ENCODE measurements around the gene IER5L.
A peak's percentile ranks its signal among the peaks of the same experiment; 100 is the strongest.

The IER5L gene

DNA sequence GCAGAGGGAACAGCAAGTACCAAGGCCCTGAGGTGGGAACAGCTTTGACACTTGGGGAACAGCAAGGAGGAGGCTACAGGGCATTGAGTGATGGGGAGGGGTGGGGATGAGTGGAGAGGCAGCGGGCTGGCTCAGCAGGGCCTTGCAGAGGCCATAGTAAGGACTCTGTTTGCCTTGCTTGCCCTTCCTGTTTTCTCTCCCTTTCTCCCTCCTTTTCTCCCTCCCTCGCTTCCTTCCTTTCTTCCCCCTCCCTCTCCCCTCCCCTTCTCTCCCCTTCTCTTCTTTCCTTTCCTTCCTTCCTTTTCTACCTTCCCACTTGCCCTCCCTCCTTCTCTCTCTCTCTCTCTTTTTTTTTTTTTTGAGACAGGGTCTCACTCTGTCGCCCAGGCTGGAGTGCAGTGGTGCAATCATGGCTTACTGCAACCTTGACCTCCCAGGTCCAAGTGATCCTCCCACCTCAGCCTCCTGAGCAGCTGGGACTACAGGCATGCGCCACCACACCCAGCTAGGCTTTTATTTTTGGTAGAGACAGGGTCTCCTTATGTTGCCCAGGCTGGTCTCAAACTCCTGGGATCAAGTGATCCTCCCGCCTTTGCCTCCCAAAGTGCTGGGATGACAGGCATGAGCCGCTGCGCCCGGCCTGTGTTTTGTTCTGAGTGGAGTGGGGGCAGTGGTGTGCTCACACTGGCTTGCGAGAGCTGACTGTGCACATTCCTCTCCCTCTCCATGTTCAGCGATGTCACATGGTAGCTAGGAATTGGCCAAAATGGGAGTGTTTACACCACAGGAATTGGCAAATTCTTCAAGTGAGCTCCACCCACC, 17.1 kb downstream of the IER5L start:
- DNase-seq (ENCODE audit: low spot score) = peak; percentile 84

DNA sequence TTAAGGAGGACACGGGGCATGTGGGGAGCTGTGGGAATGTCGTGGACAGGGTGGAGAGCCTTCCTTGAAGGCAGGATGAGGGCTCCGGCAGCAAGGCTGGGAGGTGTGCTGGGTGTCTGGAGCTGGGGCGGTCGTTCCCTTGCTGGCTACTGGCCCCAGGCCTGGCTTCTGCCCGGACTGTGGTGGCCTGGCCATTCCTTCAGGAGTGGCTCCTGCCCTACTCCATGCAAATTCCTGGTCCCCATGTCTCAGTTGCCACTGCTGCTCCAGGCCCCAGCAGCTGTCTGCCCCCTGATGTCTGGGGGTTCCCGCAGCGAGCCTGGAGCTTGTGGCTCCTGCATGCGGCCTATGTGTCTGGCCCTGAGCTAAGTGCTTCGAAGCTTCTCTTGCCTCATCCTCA, 21.9 kb downstream of the IER5L start:
- no peak for DNase-seq (ENCODE audit: low spot score)

DNA sequence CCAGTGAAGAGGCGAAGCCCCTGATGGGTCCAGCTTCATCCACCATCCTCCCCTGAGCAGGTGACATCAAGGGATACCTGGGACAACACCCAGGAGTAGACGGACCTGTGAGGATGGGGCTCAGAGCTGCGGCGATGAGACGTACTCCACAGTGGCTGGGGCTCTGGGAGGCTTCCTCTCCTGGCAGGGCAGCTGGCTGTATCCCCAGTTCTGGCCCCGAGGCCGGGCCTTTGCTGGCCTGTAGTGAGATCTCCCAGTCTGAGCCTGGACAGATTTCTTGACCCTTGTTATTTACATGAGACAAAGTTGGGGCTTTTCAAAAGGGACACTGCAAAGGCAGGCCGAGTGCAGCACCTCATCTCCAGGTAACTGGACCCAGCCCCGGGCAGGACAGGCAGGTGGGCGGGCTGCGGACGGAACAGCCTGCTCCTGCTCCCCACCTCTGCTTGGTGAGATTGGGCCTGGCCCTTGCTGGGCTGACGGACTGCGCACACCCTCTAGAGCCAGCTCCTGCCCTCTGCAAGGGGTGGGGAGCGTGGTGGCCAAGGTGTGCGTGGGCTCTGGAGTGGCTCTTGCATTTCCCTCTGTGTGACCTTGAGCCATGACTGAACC, 23.1 kb downstream of the IER5L start:
- DNase-seq (ENCODE audit: low spot score) = no peak

DNA sequence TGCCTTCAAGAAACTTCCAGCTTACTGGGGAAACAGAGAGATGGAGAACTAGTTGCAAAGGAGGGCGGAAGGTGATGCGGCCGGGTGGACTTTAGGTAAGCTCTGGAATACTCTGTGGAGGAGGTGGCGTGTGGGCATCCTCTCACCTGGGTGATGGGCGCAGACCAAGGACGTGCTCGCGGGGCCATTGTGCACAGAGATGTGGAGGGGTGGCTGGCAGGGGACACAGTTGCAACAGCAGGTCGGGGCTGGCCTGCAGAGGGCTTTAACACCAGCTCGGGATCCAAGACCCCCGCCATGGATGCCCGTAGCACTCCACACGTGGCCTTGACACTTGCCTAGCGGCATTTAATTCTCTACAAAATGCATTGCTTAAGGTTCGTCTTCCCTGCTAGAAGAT, 26.6 kb downstream of the IER5L start:
- DNase-seq (ENCODE audit: low spot score) = no peak

DNA sequence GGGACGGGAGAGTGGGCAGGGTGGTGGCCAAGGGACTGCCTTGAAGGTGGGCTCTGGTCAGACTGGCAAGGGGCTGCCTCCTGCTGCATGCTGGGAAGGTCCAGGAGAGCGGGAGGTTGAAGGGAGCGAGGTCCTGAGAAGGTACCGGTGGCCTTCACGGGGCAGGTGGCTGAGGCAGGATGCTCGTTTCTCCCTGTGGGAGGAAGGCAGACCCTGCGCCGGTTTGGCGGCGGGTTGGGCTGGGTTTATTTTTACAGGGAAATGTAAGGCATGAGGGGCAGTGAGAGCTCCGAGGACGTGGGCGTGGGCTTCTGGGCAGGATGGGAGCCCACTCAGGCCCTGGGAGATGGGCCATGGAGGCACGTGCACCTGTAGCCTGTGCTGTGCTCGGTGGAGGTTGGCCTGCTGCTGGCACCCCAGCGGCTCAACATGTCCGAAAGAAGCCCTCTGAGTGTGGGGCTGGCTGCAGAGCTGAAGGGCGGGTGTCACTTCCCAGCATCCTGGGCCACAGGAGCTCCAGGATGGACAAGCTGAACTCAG, 27.3 kb downstream of the IER5L start:
- DNase-seq (ENCODE audit: low spot score) = no peak

DNA sequence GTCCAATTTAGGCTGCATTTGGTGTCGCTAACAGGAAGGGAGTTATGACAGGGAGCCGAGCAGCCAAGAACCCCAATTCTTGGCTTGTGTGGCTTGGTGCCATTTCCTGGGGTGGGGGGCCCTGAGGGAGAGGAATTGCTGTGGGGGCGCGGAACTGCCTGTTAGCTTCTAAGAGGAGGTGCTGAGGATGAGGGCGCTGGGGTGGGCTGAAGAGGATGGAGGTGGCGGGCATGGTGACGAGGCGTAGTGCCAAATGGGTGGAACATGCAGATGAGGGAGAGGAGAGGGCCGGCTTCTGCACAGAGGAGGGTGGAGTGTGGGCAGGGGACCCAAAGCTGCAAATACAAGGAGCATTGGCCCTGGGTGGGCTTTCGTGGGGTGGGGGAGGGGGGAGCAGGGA, 27.9 kb downstream of the IER5L start:
- DNase-seq (ENCODE audit: low spot score) = no peak

DNA sequence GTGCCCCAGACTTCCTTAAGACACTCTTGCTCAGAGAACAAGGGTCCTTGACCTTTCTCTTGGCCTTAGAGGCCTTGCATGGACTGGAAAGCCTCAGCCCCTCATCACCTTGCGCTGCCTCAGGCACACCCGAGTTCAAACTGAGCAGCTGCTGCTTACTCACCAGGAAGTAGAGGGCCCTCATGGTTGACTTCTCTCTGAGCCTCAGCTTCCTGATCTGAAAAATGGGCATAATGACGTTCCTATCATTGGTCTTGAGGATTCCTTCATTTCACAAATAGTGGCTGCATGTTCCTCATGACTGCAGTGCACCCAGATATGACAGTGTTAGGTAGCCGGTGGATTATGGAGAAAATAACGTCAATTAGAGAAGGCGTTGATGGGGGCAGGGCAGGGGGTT, 28.6 kb downstream of the IER5L start:
- DNase-seq (ENCODE audit: low spot score) = no peak

DNA sequence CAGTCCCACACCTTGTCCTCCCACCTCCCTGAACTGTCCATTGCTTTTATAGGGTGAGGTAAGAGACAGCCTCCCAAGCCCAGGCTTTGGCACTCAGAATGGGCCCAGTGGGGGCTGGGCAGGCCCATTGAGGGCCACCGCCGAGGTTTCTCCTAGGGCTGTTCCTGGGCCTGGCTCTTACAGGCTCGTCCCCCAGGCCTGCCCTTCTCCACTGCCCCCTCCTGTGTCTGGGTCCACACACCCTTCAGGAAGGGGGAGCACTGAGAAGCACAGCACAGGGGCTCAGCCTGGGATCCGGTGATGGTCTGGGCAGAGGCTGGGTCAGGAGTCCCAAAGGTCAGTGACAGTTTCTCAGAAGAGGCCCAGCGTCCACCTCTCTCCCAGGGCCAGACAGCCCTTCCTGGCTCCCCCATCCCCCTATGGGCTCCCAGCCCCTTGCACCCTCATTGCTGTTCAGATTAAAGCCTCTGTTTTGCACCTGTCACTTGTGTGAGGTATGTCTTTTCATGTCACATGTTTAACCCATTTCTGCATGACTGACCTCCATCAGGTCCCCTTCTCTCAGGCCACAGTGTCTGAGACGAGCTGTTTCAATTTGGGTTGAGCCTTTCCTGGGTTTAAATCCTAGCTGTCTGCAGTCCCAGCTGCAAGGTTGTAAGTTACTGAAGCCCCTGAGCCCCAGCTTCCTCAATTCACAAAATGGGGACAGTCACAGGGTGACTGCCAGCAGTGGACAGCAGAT, 29.4 kb downstream of the IER5L start:
- DNase-seq (ENCODE audit: low spot score) = no peak

DNA sequence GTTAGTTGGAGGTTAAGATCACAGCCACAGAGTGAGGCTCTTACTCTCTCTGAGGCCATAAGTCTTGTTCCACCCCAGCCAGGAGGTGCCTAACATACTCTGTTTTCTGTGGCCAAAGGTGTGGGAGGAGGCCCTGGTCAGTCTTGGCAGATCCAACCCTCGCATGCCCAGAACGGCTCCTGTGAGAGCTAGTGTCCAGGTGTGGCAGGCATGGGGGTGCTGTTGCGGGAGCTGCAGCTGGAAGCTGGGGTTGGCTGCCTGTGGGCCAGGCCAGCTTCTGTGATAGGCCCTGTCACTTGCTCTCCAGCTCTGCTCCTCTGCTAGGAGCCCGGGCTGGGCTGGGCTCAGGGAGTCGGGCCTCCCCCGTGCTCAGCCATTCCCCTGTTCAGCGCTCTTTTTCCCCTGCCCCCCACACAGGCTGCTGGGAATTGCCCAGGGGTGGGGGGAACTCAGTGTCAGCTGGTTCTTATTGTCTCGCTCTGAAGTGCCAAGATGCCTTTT, 31.6 kb downstream of the IER5L start:
- DNase-seq (ENCODE audit: low spot score) = peak; percentile 41

DNA sequence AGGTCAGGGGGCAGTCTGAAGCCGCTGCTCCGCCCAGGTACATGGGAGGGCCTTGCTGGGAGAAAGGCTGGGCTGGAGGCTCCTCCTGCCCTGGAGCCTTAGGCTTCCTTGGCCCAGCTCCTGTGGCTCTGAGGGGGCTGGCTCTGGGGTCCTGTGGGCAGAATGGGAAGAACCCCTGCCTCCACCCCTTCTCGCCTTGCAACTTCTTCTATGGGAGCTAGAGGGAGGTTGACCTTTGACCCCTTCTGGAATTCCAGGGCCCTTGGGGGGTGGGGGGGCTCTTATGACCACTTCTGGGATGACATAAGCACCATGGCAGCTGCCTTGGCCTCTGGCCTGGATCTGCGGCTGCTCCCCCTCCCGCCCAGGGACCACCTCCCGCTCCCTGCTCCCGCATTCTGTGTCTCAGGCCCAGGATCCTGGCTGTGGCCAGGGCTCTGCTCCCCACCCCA, 32.2 kb downstream of the IER5L start:
- DNase-seq (ENCODE audit: low spot score) = peak; percentile 86

DNA sequence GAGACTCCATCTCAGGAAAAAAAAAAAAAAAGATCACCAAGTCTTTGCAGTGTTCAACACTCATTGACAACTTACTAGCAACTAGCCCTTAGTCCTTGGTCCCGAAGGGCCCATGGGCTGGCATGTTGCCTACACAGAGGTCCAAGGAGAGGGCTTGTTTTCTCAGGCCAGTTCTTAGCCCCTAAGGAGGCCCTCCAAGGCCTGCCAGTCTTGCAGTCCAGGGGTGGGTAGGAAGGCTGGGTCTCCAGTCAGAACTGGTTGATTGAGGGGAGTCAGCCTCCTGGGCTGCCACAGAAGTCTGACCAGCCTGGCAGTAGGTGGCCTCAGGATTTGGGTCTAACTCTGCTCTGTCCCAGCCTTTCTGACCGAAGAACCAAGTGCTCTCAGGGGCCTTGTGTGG, 32.7 kb downstream of the IER5L start:
- no peak for DNase-seq (ENCODE audit: low spot score)

DNA sequence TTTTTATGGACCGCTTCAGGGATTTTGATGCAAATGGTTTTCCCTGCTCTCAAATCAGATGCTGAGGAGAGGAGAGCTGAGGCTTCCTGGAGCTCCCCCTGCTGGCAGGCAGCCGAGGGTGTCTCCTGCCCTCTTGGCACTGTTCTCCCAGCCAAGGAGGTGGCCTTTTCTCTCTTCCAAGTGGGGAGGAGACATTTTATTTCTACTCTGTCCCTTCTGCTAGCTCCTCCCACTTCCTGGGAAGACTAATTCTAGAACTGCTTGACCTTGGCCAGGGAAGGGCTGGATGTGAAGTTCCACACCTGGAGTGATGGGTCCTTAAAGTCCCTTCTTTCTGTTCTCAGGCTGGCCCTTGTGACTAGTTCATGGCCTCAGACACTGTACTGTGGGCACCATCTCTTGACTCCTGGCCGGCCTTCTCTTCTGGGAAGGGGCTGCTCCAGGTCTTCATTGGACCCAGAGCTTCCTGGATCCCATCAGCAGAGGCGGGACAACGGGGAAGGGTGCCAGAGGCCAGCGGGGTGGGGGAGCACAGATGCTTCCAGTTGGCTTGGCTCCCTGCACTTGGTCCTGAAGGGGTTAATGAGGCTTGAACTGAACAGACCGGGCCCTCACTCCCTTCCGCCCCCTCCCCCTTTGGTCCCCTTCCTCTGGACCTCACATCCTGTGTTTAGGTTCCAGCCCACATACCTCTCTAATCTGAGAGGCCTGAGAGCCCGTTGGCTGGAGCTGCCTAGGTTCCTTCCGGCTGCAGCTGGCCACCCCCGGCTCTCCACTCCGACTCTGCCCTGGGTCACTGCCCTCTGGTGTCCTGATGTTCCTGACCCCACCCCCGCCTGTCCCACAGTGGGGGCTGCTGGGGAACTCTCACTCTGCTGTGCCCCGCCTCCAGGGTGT, 34.8 kb downstream of the IER5L start:
- peak; percentile 92 for DNase-seq (ENCODE audit: low spot score)

DNA sequence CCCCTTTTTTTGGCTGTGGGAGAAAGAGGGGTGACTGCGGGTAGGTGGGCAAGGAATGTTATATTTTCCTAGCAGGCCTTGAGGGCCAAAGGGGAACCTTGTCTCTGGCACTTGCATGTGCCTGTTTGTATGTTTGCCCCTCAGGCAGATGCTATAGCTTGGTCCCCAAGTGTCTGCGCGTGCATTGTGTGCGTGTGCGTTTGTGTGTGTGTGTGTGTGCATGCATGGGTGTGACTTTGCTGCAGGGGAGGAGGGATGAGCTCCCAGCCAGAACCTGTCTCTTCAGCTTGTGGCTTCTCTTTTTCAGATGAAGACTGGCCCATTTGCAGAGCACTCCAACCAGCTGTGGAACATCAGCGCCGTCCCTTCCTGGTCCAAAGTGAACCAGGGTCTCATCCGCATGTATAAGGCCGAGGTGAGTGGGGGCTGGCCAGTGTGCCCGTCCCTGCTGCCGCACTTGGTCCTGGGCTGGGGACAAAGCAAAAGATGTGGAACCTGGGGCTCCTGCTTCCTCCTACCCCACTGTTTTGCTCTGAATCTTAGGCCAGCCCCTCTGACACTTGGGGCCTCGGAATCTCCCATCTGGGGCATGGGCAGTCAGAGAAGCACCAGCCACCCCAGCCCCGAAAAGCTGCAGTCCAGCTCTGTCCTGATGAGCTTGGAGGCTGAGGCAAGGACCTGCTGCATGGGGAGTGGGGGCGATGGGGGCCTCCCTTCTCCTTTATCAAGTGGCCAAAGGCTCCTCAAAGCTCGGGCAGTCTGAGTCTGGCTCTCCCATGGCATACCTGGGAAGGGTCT, 35.7 kb downstream of the IER5L start:
- no peak for DNase-seq (ENCODE audit: low spot score)

DNA sequence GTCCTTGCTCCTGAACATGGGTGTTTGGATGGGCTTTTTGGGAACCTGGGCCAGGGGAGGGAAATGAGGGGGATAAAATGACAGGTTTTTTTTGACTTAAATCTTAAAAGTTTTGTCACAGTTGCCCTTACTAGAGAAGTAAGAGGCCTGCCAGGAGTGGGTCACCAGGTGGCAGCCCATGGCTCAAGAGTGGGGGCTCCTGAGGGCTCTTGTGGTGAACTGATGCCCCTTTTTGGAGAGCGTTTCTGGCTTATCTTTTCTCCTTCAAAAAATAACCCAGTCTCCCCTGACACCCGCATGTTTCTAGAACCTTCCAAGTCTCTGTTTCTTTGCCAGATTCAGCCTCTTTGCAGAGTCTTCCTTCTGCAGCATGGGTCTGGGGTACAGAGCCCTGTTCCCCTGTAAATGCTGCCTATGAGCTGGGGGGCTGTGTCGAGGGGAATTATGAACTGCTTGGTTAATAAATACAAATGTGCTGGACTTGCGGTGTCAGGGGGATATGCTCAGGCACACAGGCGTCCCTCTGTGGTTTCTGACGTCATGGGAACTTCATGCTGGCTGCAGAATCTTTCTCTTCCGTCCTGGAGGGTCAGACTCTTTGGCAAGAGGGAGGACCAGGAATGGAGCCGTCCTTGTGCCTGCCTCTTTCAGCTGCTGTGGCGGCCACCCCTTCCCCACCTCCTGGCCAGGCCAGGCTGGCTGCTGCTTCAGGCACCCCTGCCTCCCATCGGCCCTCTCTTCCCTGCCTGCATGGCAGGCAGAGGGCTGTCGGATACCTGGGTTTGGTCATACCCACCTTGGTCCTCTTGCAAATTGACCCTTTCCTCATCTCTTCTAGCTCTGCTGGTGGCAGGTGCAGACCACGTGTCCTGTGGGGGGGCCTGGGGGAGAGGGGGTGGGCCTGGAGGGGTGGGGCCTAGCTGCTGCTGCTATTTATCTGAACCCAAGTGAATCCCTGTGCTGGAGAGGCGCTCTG, 36.7 kb downstream of the IER5L start:
- DNase-seq (ENCODE audit: low spot score) = peak; percentile 79

DNA sequence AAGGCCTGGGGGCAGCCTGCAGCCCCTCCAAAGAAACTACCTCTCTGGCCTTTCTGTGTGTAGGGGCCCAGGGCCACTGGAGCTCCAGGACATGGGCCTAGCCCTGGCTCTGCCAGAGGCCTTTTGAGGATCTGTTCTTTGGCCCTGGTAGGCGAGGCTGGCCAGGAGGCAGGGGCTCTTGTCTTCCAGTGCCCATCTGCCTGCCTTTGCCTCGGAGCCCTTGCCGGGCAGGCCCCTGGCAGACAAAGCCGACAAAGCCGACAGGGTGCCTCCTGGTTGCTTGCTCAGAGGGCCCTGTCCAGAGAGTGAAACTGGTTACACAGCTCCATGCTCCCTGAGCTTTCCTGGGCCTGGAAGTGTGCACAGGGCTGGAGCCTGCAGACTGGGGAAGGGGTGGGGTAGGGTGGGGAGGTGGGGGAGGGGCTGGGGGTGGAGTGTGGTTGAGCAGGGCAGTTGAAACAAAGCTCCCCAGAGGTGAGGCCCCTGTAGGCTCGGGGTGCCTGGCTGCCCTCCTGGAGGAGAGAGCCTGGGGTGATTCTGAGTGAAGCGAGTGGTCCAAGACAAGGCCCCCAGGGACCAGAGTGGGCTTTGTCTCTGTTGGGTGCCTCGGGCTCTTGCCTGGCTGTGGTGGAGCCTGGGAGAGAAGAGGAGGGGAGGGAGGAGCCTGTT, 37.5 kb downstream of the IER5L start:
- DNase-seq (ENCODE audit: low spot score) = peak; percentile 25

DNA sequence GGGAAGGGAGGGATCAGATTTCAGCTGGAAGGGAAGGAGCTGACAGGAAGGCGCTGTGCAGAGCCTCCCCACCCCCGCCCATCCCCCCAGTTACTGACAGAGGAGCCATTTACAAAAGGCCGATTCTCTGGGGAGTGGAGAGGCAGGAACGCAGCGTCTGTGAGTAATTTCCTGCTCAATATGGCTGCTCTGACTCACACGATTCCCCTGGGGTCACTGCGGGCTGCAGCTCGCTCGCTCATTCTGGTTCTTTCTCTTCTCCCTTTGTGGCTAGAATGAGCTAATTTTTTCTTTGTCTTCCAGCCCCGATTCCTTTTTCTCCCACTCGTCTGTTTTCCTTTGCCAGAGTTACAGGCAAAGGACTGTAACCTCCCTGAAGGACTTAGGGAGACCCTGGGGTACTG, 38.1 kb downstream of the IER5L start:
- peak; percentile 92 for DNase-seq (ENCODE audit: low spot score)

DNA sequence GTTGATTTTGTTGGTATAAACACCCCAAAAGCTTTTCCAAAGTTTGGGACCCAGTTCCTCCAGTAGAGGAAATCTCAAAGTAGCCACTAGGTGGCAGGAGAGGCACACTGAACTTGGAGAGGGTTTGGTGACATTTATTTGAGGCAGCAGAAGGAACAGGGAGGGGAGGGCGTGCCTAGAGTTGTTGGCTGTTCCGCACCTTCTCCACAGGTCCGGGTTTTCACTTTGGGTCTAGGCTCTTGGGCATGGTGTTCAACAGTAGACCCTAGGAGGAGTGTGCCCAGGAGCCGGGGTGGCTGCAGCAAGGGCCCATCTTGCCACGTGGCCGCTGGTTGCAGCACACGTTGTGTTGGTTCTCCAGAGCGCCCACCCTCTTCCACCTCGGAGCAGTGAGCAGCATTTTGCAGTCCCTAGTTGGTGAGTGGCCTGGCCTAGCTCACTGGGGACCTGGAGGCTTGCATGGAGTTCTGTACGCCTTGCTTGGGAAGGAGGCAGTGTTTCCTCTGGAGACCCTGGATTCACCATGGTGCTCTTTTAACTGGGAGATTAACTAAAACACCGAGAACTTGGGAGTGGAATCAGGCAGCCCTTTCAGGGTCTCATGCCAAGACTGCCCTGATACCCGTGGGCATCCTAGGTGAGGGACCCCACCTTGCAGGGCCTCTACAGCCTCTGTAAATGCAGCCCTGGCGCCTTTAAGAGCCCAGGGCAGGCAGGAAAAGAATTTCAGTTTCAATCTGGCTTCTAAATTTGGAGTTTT, 38.6 kb downstream of the IER5L start:
- peak; percentile 72 for DNase-seq (ENCODE audit: low spot score)

All from AG20443 (cell line).